Right lobe of liver (tissue), 6 donors: ENCODE measurements around the gene ACTA1. TPM values are rescaled to one million over a fixed set of nuclear protein-coding genes. Genes with fewer than 3 reads are reported as not detected.

Experiments
- ATAC-seq, 4 donors: fragments of 200-7000 bp; cut with Tn5 transposase; one replicate each; pipeline ENCODE4 v1.9.1; 2020; ENCODE audit warnings: mild to moderate bottlenecking in 4 of 4, moderate library complexity in 4 of 4
- DNase-seq, 3 donors: peaks; one replicate each; pipeline ENCODE4 v3.0.0-alpha.2; 2020
- H3K27ac ChIP-seq, 3 donors: fragments of 200-600 bp; one replicate each; pipeline ENCODE4 v1.8.0; 2022
- H3K27me3 ChIP-seq, 2 donors: fragments of 200-600 bp; one replicate each; pipeline ENCODE4 v1.8.0; 2022
- H3K36me3 ChIP-seq, 4 donors: fragments of 200-600 bp; sonication (generic) in 1 of 4; one replicate each; pipeline versions ENCODE4 v1.5.1 to v1.8.0; 2017 to 2022; ENCODE audit warnings: control low read depth in 1 of 4
- H3K4me1 ChIP-seq, 4 donors: fragments of 200-600 bp; sonication (generic) in 1 of 4; one replicate each; pipeline versions ENCODE4 v1.5.1 to v1.8.0; 2017 to 2022; ENCODE audit warnings: control low read depth in 1 of 4
- H3K4me3 ChIP-seq, 3 donors: fragments of 200-600 bp; one replicate each; pipeline ENCODE4 v1.8.0; 2022
- H3K9me3 ChIP-seq, 4 donors: fragments of 200-600 bp; sonication (generic) in 1 of 4; one replicate each; pipeline versions ENCODE4 v1.5.1 to v1.8.0; 2017 to 2022; ENCODE audit warnings: control low read depth in 1 of 4
- CTCF ChIP-seq, 4 donors: fragments of 200-600 bp in 3 of 4; fragments of 450-650 bp in 1 of 4; IDR thresholded peaks; one replicate each; pipeline versions ENCODE4 v1.5.1 to v1.8.0; 2016 to 2022; ENCODE audit warnings: antibody characterized with exemption in 4 of 4, mild to moderate bottlenecking in 2 of 4
- POLR2A ChIP-seq: fragments of 450-650 bp; IDR thresholded peaks from one replicate; pipeline ENCODE4 v1.6.1; 2017; ENCODE audit warnings: antibody characterized with exemption, mild to moderate bottlenecking
- WGBS: methylation state at CpG from one replicate; pipeline ENCODE4 v1.1.6; 2018; ENCODE audit warnings: low coverage, low lambda C conversion rate; ENCODE audit not compliant: insufficient coverage; ENCODE audit errors: missing lambda C conversion rate; 5-methylcytosine and 5-hydroxymethylcytosine counted together
- intact Hi-C, 2 donors: fragments of 100-400 bp; cut with DNase I; formaldehyde crosslinking; loops; one replicate each; pipeline versions ENCODE4 v1.11.2 to v1.14.1; 2022
- total RNA-seq, 6 experiments: library from RNA; depleted of rRNA in 2 of 6; stranded (reverse); fragments of >200 nt in 2 of 6; fragmentation: NEBNext Ultra II Directional in 3 of 6; extraction: Animal tissue kit (Norgen Biotek cat#: 25700) in 3 of 6; gene quantifications; one replicate each; pipeline versions ENCODE4 v1.1.0 to v1.2.4, GENCODE V29; 2016 to 2023
- donor health status: DM: no; HTN: yes; CAD: no.
- donor health status: DM: no; HTN: no; CAD: no.
- donor health status: DM: no; HTN: no; CAD: no.
- donor health status: DM: no; HTN: yes; CAD: no.
- donor health status: DM: no; HTN: yes; CAD: no.

ACTA1 gene
- total RNA-seq, 6 experiments from 2014 or later: 1.1 to 14.2 (median 1.3) TPM; not detected in 1

GRCh38 chr1:229409616-229410369, 24.1 kb downstream of the ACTA1 start:
- peaks cover 0 to 8% (median 0%) of the 10 kb centered on the region in 4 donors for H3K4me1 ChIP-seq
- no peak for DNase-seq
- 26% methylated on average over 7 of the region's 18 CpGs for WGBS
- no peaks in the 10 kb centered on the region for H3K36me3 ChIP-seq
- ATAC-seq: no peak
- no peak overlapping the region for H3K27ac ChIP-seq
- intact Hi-C loops: no loop called here
- peaks cover 6 to 9% of the 10 kb centered on the region in 2 donors for H3K27me3 ChIP-seq
- no peaks in the 10 kb centered on the region for H3K9me3 ChIP-seq
- H3K4me3 ChIP-seq: no peak overlapping the region
- TF ChIP-seq CTCF (IDR thresholded peaks at IDR 0.05) (no peak), POLR2A (no peak)

- ATAC-seq: no peak
- intact Hi-C loops: no loop called here
- H3K27me3 ChIP-seq: peaks cover 6 to 9% of the 10 kb centered on the region in 2 donors
- DNase-seq: no peak
- H3K9me3 ChIP-seq: no peaks in the 10 kb centered on the region
- TF ChIP-seq POLR2A (no peak), CTCF (IDR thresholded peaks at IDR 0.05) (no peak)
- H3K36me3 ChIP-seq: no peaks in the 10 kb centered on the region
- no peak overlapping the region for H3K27ac ChIP-seq
- no CpG with 5 or more reads among the region's 8 CpGs for WGBS
- no peak overlapping the region for H3K4me3 ChIP-seq
- peaks cover 0 to 8% (median 0%) of the 10 kb centered on the region in 4 donors for H3K4me1 ChIP-seq
Observed at GRCh38 chr1:229408458-229409037, 25.3 kb downstream of the ACTA1 start.

- WGBS: 17% methylated on average over 31 of the region's 68 CpGs
Observed at GRCh38 chr1:229407206-229408026, 26.5 kb downstream of the ACTA1 start.

More at GRCh38 chr1:229407206-229408026, 26.5 kb downstream of the ACTA1 start:
- Histone ChIP-seq H3K27me3 (peaks cover 6 to 9% of the 10 kb centered on the region in 2 donors), H3K4me3 (no peak overlapping the region), H3K9me3 (no peaks in the 10 kb centered on the region), H3K4me1 (peaks cover 0 to 8% (median 0%) of the 10 kb centered on the region in 4 donors), H3K36me3 (no peaks in the 10 kb centered on the region), H3K27ac (no peak overlapping the region)
- intact Hi-C loops: no loop called here
- DNase-seq (no peak), ATAC-seq (peak in 1 of 4 donors; percentile 6)
- TF ChIP-seq POLR2A: no peak
- TF ChIP-seq CTCF (IDR thresholded peaks at IDR 0.05): no peak
